Right hindlimb (tissue), 1 donor: ENCODE measurements around the gene ZNF689.
"Not testable (repeated sequence)": the region's sequence is repeated elsewhere in the genome, so short reads cannot be mapped to it uniquely, and the experiment has no call there.

Experiments
- DNase-seq: peaks from one replicate; pipeline ENCODE4 v3.0.0-alpha.2; 2018

ZNF689 gene

DNA sequence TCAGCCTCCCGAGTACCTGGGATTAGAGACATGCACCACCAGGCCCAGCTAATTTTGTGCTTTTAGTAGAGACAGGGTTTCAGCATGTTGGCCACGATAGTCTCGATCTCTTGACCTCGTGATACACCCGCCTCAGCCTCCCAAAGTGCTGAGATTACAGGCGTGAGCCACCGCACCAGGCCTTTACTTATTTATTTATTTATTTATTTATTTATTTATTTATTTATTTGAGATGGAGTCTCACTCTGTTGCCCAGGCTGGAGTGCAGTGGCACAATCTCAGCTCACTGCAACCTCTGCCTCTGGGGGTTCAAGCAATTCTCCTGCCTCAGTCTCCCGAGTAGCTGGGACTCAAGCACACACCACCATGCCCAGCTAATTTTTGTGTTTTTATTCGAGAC, 19.3 kb downstream of the ZNF689 start:
- not testable (repeated sequence) for DNase-seq

DNA sequence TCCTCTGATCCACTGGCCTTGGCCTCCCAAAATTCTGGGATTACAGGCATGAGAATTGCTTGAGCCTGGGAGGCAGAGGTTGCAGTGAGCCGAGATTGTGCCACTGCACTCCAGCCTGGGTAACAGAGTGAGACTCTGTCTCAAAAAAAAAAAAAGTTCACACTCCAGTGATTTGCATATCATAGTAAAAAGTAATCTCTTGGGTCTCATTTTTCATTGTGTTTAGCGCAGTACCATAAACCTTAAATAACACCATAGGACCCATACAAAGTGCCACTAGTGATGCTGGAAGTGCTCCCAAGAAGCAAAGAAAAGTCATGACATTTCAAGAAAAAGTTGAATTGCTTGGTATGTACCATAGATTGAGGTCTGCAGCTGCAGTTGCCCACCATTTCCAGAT, 20.6 kb downstream of the ZNF689 start:
- not testable (repeated sequence) for DNase-seq

DNA sequence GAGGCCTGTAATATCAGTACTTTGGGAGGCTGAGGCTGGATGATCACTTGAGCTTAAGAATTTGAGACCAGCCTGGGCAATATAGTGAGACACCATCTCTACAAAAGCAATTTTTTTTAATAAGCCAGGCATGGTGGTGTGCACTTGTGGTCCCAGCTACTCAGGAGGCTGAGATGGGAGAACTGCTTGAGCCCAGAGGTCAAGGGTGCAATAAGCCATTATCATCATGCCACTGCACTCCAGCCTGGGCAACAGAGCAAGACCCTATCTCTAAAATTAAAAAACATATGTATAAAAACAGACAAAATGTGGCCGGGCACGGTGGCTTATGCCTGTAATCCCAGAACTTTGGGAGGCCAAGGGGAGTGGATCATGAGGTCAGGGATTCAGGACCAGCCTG, 21.5 kb downstream of the ZNF689 start:
- no peak for DNase-seq

DNA sequence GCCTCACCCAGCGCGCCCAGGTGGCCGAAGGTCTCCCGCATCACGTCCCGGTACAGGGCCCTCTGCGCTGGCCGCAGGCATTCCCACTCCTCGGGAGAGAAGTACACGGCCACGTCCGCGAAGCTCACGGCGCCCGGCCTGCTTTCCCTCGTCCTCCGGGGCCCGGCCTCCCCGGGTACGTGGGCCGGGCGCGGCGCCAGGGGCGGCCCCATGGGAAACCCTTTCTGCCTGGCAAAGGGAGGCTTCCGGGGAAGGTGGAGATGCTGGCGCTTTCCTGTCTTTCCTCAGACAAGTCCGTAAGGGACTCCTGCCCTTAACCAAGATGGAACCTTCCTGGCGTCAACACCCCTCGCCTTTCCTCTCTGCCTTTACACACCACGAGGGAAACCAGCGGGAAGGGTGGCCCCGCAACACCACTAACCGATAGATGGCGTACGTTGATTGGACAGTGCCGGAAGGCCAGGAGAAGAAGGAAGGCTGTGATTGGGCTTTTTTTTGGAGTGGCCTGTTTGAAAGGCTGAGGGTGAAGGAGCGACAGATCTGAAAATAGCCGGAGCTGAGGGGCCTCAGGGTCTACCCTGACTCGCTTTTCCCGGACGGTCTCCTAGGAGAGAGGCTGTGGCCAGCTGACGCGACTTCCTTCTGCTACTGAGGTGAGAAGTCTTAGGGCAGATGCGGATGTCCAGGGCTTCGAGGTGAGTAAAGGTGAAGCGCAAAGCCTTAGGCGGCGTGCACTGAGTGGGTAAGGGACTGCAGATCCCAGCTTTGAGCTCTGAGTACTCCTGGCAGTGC, 24.6 kb downstream of the ZNF689 start, which contains the start of gene ZNF785:
Gene ZNF785, minus strand, starts transcription at position 298 of the 792 bp plus-strand sequence. Its CDS starts 86 bp downstream, at position 212.
- peak; percentile 98 for DNase-seq

DNA sequence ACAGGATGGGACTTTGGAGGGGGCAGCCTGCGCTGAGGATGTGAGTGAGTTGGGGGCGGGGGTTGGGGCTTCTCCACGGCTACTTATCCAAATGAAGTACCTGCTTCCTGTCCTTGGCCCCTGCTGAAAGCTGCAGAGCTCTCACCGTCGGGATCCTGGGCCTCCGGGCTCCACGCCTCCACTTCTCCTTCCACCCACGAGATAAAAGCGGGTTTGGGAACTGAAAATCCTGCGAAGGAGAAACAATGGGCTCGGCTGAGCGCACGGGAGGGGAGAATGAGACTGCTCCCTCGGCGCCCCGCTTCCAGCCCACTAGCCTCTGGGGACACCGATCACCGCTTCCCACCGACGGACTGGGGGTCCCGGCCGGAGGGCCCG, 25.2 kb downstream of the ZNF689 start:
- no peak for DNase-seq

DNA sequence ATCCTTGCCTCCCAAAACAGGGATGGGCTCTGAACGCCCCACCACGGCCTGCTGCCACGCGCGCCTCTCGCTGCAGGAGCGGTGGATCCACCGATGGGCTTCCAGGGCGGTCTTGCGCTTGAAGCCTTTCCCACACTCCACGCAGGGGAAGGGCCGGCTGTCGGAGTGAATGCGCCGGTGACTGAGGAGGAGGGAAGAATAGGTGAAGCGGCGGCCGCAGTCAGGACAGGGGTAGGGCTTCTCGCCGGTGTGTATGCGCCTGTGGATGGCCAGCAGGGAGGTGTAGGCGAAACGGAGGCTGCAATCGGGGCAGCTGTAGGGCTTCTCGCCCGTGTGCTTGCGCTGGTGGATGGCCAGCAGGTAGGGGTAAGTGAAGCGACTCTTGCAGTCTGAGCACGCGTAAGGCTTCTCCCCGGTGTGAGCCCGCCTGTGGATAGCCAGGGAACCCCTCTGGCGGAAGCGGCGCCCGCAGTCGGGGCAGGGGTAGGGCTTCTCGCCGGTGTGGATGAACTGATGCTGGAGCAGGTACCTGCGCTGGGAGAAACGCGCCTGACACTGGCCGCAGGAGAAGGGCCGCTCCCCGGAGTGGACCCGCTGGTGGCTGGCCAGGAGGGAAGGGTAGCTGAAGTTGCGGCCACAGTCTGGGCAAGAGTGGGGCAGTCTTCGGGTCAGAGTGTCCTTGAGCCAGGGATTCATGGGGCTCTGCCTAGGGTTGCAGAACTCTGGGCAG, 27.4 kb downstream of the ZNF689 start:
- DNase-seq = no peak

DNA sequence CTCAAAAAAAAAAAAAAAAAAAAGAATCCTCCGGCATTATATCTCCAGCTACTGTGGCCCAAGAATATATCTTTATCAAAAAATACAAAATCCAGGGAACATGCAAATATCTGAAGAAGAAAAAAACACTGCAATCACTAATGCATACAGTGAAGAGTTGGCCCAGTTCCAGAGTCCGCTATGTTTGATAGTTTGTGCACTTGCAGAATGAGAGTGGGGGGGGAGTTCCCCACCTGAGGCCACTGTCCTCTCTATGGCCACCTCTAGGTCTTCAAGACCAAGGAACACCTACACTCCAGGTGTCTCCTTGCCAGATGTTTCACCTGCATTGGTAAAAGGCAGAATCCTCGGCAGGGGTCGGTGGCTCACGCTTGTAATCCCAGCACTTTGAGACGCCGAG, 28.7 kb downstream of the ZNF689 start:
- no peak for DNase-seq

DNA sequence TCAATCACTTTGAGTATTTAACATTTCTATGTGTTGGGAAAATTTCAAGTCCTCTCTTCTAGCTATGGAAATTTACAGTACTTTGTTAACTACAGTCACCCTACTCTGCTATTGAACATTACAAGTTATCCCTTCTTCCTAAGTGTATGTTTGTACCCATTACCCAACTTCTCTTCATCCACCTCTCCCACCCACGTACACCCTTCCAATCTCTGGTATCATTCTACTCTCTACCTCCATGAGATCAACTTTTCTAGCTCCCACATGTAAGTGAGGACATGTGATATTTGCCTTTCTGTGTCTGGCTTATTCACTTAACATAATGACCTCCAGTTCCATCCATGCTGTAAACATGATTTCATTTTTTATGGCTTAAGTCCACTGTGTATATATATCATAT, 35.5 kb downstream of the ZNF689 start:
- no peak for DNase-seq

DNA sequence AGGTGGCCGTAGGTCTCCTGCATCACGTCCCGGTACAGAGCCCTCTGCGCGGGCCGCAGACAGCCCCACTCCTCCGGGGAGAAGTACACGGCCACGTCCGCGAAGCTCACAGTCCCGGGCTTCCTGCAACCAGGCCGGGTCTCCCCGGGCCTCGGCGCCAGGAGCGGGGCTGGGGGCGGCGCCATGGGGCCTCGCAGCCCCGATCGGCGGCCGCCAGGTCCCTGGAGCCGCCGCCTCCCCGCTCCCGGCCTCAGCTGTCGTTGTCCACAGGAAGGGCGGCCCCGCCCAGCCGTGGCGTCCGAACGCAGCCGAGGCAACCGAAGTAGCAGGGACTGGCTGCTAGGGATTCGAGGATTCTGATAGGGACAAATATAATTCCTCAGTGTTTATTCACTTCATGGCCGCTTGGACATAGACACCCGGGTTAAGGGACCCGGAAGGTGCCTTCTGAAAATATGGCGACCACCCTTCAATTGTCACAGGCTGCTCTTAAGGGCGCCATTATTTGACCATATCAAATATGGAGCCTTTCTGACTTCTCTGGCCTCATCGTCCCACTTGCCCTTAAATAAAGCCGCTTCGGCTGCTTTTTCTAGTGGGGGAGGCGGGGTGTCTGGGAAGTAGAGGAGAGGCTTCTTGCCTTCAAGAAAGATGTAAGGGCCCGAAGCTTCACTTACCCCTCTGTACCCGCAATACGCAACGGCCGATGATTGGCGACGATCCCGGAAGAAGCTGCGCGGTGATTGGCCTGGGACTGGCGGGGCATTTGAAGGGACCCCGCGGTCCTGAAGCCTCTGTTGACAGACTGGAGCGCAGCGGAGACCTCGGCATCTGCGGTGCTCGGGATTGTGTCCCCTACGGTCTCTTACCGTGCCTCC, 38.5 kb downstream of the ZNF689 start, which contains the start of gene ZNF688:
Gene ZNF688, minus strand, starts transcription at position 270 of the 878 bp plus-strand sequence. Its CDS starts 85 bp downstream, at position 185.
- peak; percentile 98 for DNase-seq

DNA sequence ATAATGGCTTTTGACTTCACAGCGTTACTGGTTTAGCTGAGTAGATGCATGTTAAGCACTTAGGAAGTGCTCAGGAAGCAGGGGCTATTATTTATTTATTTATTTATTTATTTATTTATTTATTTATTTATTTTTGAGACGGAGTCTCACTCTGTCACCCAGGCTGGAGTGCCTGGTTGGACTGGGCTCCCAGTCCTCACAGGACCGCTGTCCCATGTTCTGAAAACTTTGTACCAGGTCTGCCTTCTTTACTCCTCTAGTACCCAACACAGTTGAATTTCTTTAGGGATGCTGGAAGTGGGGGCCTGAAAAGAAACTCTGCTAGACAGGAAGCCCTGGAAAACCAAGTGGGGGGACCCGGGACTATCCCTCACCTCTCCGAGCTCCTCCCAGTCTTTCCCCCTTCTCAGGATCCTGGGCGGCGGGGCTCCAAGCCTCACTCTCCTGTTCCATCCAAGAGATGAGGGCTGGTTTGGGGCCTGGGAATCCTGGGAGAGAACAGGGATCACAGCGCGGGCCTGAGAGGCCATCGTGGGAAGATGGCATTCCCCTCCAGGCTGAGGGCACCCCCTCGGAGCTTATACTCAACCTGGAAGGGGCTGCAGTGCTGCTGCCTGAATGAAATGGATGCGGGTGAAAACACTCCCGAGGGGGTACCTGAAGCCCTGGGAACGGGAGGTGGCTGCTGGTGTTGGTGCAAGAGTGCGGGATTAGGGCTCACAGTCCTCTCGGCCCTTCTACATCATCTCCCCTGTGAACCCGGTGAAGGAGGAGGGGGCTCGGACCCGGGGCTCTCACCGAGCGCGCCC, 39.3 kb downstream of the ZNF689 start:
- peak; percentile 66 for DNase-seq

DNA sequence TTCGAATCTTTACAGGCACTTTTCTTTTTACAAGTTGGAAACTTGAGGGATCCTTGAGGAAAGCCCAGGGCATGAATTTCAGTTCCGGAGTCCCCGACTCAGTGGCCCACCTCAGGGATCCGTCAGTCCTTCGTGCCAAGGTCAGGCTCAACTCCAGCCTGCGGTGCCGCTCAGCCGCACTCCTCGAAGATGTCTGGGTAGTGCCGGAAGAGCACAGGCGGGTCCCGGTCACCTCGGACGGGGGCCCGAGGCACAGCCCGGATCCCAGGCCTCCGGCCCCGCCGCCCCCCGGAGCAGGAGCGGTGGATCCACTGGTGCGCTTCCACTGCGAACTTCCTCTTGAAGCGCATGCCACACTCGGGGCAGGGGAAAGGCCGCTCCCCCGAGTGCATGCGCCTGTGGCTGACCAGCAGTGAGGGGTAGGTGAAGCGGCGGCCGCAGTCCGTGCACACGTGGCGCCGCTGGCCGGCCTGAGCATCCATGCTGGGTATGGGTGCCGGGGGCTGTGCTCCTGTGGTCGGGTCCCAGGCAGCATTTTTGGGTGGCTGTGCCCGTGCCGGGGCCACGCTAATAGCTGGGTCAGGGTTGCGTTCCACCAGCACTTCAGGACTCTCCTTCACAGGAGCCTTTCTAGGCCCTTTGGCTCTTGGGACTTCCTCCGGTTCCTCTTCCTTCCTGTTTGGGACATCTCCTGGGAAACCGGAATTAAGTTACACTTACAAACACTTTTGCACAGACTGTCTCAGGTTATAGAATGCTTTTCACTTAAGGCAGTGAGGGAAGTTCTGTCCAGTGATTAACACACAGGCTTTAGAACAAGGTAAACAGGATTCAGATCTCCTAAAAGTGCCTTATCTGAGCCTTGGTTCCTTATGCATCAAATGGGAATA, 40.2 kb downstream of the ZNF689 start:
- DNase-seq = no peak

DNA sequence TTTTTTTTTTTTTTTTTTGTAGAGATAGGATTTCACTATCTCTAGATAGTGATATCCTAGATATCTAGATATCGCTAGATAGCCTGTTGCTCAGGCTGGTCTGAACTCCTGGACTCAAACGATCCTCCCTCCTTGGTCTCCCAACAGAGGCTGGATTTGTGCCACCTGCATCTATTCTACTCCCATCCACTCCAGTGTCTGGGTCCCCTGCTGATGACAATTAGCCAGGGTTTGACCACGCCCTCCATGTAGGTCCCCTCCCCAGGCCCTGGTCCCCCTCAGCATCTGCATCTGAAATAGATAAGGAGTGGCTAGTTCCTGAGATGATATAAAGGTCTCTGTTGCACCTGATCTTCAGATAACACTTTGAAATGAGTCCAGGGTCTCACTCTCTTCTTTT, 40.9 kb downstream of the ZNF689 start:
- DNase-seq = no peak

DNA sequence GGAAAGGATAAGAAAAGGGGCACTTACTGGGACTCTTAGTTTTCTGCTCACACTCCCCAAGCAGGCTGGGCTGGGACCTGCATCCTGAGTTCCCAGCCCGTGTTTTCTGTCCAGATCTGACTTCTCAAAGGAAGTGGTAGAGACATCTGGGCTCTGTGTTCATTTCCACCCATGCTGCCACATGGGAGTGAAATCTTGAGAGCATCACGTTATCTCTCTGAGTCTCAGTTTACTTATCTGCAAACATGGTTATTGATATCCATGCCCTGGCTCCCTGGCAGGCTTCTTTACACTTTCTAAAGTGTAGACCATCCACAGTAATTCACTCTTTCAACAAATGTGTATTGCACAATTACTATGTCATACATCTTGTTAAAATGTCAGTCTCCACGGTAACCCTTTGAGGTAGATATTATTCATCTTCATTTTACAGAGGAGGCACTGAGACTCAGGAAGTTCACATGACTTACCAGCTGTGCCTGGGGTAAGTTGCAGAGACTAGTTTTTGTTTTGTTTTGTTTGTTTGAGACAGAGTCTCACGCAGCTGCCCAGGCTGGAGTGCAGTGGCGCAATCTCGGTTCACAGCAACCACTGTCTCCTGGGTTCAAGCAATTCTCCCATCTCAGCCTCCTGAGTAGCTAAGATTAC, 42.1 kb downstream of the ZNF689 start:
- no peak for DNase-seq

DNA sequence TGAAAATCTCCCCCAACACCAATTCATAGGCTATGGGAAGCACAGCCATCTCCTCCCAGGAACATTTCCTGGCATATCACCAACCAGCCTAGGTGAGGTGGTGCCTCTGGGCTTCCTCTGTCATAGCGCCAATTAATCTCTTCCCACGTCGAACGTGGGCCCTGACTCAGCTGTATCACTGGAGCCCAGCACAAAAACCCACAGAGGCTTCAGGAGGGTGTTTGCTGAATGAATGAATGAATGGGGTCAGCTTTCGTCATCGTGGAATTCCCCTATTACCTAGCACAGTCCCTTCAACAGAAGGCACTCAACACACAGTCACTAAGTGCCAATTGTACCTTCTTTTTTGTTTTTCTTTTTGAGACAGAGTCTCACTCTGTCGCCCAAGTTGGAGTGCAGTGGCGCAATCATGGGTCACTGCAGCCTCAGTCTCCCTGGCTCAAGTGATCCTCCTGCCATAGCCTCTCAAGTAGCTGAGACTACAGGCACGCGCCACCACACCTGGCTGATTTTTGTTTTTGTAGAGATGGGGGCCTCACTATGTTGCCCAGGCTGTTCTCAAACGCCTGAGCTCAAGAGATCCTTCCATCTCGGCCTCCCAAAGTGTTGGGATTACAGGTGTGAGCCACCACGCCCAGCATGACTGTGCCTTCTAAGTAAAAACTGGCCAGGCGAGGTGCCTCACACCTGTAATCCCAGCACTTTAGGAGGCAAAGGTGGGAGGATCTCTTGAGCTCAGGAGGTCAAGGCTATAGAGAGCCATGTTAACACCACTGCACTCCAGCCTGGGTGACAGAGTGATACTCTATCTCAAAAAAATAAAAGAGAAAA, 42.8 kb downstream of the ZNF689 start:
- no peak for DNase-seq

DNA sequence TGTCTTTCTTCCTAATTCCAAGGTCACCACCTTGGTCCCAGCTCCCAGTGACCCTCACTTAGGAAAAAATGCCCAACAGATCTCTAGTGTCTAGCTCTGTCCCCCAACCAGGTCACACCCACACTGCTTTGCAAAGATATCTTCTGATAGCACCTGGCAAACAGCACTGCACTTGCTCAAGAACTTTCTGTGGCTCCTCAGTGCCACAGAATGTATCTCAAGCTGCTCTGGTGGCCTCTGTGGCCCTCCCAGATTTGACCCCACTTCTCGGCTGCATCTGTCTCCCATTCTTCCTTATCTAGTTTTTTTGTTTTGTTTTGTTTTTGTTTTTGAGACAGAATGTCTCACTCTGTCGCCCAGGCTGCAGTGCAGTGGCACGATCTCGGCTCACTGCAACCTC, 43.7 kb downstream of the ZNF689 start:
- DNase-seq = no peak

DNA sequence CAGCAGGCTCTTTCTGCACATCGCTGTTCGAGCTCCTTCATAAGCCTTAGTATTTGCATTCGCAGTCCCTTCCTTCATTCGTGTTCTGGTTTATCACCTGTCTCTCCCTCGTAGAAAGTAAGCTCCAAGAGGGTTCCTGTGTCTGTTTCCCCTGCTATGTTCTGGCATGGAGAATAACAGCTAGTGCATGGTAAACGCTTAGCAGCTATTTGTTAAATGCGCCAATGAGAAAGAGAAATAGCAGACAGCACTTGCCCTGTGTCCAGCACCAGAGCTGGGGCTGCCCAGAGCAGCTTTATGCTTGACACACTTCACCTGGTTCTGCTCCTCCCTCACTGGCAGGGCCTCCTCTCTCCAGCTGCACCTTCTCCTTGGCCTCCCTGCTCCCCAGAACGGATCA, 44.2 kb downstream of the ZNF689 start:
- no peak for DNase-seq

DNA sequence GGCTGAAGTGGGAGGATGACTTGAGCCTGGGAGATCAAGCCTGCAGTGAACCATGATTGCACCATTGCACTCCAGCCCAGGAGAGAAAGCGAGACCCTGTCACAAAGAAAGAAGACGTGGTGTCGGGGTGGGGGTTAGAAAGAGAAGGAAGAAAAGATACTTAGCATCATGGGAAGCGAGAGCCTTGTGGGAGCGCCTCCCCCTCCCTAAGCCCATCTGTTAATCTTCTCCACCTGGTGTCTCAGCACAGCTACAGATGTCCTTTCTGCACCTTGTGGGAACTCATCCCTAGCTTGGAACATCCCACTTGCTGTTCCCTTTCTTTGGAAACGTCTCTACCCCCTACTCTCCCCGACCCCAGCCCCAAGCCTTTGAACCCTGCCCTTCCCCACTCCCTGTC, 44.7 kb downstream of the ZNF689 start:
- no peak for DNase-seq

DNA sequence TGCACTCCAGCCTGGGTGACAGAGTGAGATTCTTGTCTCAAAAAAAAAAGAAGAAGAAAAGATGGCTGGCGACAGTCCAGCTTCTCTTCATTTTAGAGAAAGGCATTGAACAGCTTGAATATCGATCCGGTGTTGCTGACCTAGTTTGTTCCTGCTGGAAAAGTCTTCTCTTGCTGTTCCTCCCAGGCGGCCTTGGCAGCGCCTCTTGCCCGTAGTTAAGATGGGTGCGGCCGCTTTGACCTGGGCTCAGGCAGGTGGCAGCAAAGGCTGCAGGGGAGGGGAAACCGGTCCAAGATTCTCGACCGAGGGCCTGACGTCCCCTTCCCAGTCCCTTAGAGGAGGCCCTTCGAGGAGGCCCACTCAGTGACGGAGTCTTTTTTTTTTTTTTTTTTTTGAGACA, 48.2 kb downstream of the ZNF689 start:
- DNase-seq = no peak

DNA sequence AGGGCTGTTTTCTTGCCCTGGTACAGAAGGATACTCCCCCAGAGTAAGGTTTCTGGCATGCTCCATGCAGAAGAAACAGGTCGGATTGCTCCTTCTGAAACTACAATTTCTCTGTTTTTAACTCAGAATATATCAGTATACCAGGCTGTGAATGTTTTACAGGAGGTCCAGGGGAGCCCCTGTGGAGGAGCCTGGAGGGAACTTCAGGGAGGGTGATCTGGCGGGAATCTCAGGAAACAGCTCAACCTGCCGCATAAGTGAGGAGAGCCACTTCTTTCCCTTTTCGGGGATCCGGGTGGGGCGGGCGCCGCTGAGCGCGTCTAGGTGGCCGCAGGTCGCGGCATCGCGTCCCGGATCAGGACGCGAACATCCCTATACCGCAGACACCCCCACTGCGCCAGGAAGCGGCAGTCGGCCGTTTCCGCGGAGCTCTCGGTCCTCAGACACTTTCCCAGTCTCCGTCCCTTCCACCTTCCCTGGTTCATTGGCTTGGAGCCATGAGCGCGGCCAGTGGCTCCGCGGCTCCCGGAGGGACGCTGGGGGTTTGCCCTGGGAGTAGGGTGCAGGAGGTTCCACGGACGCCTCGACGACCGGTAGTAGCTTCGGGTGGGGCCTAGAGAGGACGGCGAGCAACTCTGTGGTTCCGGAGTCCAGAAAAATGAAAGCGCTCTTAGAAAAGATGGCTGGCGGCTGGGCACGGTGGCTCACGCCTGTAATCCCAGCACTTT, 48.9 kb downstream of the ZNF689 start:
- no peak for DNase-seq
